Urothelium cell line (cell line): Measurements from ENCODE around the gene UQCRHL.

ENCODE experiments used
- DNase-seq: peaks from one replicate; pipeline ENCODE4 v3.0.0; 2011; ENCODE audit warnings: low spot score, mixed read lengths
- FAIRE-seq: peaks from 2 replicates; lab custom pipeline; 2011; peaks lifted over from hg19 to GRCh38; lab: Jason Lieb, UNC

The UQCRHL gene

GRCh38 chr1:15799004-15799867 lies 8.2 kb downstream of the UQCRHL start:
- FAIRE-seq (no peak), DNase-seq (peak; percentile 91)

GRCh38 chr1:15797614-15798390 lies 9.6 kb downstream of the UQCRHL start:
- peak; percentile 52 for DNase-seq
- FAIRE-seq: no peak

- DNase-seq (no peak), FAIRE-seq (no peak)
Observed at GRCh38 chr1:15796086-15796462, 11.4 kb downstream of the UQCRHL start.

GRCh38 chr1:15788624-15789301 lies 18.7 kb downstream of the UQCRHL start:
- DNase-seq (peak; percentile 44), FAIRE-seq (peak; percentile 53)

- FAIRE-seq (no peak), DNase-seq (no peak)
Observed at GRCh38 chr1:15786581-15786980, 20.9 kb downstream of the UQCRHL start.

- DNase-seq (no peak), FAIRE-seq (no peak)
Observed at GRCh38 chr1:15785683-15786082, 21.8 kb downstream of the UQCRHL start.

GRCh38 chr1:15777909-15778707 lies 29.3 kb downstream of the UQCRHL start:
- FAIRE-seq: no peak
- no peak for DNase-seq

- no peak for DNase-seq
- FAIRE-seq: no peak
Observed at GRCh38 chr1:15775706-15776105, 31.7 kb downstream of the UQCRHL start.

- DNase-seq (no peak), FAIRE-seq (no peak)
Observed at GRCh38 chr1:15771836-15772515, 35.5 kb downstream of the UQCRHL start.

GRCh38 chr1:15770313-15770962 lies 37.0 kb downstream of the UQCRHL start:
- FAIRE-seq (no peak), DNase-seq (no peak)

- FAIRE-seq (no peak), DNase-seq (no peak)
Observed at GRCh38 chr1:15768388-15768787, 39.1 kb downstream of the UQCRHL start.

- FAIRE-seq (no peak), DNase-seq (no peak)
Observed at GRCh38 chr1:15767941-15768340, 39.5 kb downstream of the UQCRHL start.

GRCh38 chr1:15765495-15766194 lies 41.8 kb downstream of the UQCRHL start:
- peak; percentile 82 for DNase-seq
- no peak for FAIRE-seq

GRCh38 chr1:15764890-15765289 lies 42.6 kb downstream of the UQCRHL start:
- DNase-seq: no peak
- FAIRE-seq: no peak

GRCh38 chr1:15764269-15764764 lies 43.1 kb downstream of the UQCRHL start:
- no peak for DNase-seq
- FAIRE-seq: no peak

GRCh38 chr1:15762546-15762945 lies 44.9 kb downstream of the UQCRHL start:
- DNase-seq (no peak), FAIRE-seq (no peak)

GRCh38 chr1:15761366-15762128 lies 45.9 kb downstream of the UQCRHL start:
- no peak for DNase-seq

More at GRCh38 chr1:15761366-15762128, 45.9 kb downstream of the UQCRHL start:
- no peak for FAIRE-seq
